Measurements from ENCODE around the gene MCC.
A peak's percentile ranks its signal among the peaks of the same experiment; 100 is the strongest.
"Not testable (repeated sequence)": the region's sequence is repeated elsewhere in the genome, so short reads cannot be mapped to it uniquely, and the experiment has no call there.

Gene MCC

DNA sequence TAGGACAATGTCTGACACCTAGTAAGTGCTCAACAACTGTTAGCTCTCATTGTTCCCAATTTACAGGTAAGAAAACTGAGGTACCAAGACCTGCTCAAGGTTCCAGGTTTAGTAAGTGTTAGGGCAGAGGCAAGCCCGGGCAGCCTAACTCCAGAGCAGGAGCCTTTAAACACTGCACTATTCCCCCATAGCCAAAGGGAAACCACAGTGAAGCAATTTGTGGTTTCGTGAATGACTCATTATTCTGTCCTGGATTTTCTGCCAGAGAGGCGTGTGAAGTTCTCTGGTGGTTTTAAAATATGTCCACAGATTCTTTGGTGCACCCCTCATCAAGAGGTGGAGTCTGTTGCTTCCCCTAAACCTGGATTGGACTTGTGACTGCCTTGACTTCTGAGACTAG is 1.0 kb upstream of the MCC start:
- no peak for DNase-seq

- DNase-seq, result no peak
These were observed 462 bp upstream of the MCC start for GRCh38 chr5:113488645-113489184.

- DNase-seq, result no peak
These were observed 855 bp downstream of the MCC start for GRCh38 chr5:113487416-113487780.

DNA sequence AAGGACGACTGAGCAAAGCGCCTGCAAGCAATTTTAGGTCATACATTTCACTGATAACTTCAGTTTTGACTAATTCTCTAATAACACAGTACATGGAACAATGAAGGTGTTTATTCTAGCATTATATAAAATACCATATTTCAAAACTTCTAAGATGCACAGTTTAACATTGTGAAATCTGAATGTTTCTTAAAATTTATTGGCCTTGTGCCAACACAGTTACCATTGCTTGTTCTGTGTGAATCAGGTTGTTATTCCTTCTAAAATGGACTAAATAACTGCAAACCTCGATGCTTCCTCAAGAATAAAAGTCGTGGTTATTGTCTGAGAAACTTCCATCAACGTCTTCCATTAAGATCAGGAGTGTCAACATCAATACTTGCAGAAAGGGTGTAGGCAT is 8.0 kb downstream of the MCC start:
- DNase-seq, result no peak

DNA sequence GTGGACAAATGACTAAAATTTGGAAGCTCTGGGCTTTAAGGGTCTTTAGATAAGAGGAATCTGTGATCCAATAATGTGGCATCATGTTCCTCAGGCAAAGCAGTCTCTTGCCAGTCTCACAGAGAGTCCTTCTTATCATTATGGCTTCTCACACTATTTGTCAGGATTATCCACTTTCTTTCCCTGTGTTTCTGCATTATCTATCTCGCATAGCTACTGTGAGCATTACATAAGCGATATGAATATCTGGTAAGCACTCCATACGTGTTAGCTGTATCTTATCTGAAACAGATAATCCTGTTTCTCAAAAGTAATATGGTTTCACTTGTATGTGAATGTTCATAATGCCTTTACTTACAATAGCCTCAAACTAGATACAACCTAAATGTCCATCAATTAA is 9.6 kb downstream of the MCC start:
- DNase-seq, result no peak

DNA sequence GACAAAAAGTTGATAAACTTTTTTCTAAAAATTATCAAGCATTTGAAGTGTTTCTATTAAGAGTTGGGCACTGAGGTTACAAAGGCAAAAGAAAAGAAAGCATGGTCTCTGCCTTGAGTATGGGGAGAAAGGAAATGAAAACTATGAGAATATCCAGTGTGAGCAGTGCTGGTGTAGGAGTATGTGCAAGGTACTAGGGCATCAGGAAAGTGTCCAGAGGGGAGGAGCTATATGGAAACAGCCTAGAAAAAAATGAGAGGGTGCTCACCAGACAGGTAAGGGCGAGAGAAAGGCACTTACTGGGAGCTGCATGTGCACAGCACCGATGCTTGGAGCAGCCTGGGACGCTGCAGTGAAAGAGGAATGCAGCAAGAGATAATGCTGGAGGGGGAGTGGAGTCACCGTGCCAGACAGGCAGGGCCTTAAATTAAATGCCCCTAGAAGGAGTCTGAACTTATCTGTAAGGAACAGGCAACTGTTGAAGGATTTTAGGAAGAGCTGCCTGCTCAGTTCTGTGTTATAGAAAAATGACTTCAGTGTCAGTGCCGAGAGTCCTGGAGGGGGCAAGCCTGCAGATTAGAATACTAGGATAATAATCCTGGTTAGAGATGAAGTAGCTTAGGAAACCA is 14.0 kb downstream of the MCC start:
- DNase-seq, result no peak

DNA sequence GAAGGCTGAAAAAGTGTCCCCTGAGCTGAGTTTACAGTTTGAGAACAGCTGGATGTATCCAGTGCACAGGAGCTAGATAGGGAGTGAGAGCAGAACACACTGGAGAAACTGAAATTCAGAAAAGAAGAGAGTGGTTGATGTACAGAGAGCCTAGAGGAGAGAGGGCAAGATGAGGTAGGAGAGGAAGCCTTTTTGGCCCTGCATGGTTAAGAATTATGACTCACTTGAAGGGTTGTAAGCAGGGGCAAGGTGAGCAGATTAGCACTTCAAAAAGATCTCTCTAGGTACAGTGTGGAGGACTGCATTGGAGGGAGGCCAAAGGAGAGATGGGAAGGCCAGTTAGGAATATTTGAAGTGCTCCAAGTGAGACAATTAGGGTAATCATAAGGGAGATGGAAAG is 25.2 kb downstream of the MCC start:
- no peak for DNase-seq

DNA sequence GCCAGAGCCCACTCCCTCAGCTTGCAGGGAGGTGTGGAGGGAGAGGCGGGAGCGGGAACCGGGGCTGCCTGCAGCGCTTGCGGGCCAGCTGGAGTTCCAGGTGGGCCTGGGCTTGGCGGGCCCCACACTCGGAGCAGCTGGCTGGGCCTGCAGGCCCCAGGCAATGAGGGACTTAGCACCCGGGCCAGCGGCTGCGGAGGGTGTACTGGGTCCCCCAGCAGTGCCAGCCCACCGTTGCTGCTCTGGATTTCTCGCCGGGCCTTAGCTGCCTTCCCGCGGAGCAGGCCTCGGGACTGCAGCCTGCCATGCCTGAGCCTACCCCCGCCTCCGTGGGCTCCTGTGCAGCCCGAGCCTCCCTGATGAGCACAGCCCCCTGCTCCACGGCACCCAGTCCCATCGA is 31.1 kb downstream of the MCC start:
- not testable (repeated sequence) for DNase-seq

DNA sequence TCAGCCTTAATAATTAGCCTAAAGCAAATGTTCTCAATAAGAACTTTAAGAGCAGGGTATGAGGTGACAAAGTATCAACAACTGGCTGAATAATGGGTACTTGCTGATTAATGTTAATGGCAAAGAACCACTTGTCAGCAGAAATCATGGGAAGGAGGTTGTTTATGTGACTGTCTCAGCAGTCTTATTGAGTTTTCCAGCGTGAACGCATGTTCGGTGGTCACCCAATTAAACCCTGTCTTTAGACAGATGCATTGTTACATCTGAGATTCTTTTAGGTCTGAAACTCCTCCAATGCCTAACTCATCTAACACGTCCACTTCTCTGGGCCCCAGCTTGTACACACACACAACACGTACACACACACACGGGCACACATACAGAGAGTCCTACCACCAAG is 35.3 kb downstream of the MCC start:
- no peak for DNase-seq

DNA sequence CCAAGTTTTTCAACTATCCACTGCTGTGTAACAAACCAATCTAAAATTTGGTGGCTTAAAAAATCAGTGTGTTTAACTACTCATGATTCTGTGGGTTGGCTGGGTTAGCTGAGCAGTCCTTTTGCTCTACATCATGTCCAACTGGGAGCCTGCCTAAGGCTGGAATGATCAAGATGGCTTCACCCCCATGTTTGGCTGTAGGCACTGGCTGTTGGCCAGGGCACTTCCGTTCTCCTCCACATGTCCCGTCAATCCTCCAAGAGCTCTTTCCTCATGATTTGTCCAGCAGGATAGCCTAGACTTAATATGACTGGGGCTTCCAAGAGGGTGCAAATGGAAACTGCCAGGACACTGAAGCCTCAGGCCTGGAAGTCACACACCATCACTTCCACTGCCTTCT is 36.5 kb downstream of the MCC start:
- DNase-seq, result no peak

GRCh38 chr5:113450929-113451328 is 37.3 kb downstream of the MCC start:
- DNase-seq, result no peak

- DNase-seq, result no peak
These were observed 37.8 kb downstream of the MCC start for GRCh38 chr5:113450462-113450861.

DNA sequence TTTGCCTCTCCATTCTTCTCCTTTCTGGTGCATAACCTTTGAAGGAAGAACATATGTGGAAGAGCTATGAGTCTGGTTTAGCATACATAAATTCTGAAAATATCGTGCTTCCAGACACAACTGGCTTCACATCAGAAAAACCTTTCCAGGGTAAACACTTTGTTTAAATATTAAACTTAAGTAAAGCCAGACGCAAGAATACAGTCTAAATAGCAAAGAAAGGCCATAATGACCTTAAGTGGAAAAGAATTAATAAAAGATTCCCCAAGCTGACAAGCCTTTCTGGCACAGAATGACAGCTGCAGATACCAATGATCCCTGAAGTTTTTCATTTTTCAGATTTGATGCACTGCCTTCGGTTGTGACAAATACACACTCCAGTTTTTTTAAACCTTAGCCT is 40.0 kb downstream of the MCC start:
- no peak for DNase-seq

DNA sequence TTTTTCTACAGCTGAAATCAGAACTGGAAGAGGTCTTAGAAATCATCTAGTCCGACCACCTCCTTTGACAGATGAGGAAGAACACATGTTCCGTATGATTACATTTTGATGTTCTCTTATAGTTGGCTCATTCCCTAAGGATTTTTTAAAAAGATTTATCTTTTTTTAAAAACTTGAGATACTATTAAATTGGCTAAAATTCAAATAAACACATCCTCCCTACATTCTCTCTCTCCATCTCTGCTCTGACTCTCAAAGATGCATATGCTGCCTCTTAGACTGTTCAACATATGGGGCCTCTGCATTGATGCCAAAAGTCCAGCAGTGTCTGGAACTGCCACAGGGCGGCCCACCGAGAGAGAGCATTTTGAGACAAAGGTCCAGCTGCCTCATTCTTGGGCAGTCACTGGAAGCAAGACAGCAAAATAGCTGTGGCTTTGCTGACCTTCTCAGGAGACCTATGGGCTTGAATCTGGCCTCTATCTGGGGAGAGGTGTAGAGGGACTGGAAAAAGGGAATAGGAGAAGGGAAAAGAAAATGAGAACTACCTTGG is 40.7 kb downstream of the MCC start:
- DNase-seq, result peak; percentile 51

- DNase-seq, result no peak
These were observed 41.8 kb downstream of the MCC start for GRCh38 chr5:113446358-113446927.

DNA sequence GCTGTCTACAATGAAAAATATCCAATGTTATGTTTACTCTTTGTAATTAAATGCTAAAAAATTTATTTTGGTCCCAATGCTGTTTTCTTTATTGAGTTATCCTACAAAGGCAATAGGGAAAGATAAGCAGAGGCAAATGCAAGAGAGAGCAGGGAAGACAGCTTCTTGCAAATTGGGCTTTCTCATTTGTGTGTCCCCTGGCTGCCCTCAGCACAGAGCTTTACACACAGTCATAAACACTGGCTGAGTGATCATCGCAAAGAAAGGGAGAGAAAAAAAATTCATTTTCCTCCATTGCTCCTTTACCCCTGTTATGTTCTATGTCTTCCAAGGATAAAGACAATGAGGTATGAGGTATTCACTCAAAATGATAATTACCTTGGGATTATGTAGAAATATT is 51.1 kb downstream of the MCC start:
- no peak for DNase-seq

- no peak for DNase-seq
These were observed 52.7 kb downstream of the MCC start for GRCh38 chr5:113435575-113435974.

DNA sequence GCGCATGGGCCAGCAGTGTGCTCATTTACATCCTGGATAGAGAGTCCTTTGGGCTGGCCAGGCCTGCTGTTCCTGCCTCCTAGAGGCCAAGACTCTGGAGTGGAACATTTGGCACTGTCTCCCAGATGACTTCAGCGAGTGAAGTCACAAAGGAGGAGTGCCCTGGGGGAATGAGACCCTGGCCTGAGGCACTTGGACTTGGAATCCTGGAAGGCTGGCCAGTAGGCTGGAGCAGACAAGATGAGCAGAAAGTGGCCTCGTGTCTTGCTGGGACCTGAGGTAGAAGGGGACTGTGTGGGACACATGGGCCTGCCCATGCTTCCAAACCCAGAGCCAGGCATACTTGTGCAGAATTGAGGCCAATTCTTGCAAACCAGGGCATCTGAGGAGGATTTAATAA is 53.4 kb downstream of the MCC start, which contains the start of gene TSSK1B:
Gene TSSK1B (minus strand): TSS at position 101 of the 400 bp plus-strand sequence. CDS start 150 bp downstream, outside the sequence.
- no peak for DNase-seq

DNA sequence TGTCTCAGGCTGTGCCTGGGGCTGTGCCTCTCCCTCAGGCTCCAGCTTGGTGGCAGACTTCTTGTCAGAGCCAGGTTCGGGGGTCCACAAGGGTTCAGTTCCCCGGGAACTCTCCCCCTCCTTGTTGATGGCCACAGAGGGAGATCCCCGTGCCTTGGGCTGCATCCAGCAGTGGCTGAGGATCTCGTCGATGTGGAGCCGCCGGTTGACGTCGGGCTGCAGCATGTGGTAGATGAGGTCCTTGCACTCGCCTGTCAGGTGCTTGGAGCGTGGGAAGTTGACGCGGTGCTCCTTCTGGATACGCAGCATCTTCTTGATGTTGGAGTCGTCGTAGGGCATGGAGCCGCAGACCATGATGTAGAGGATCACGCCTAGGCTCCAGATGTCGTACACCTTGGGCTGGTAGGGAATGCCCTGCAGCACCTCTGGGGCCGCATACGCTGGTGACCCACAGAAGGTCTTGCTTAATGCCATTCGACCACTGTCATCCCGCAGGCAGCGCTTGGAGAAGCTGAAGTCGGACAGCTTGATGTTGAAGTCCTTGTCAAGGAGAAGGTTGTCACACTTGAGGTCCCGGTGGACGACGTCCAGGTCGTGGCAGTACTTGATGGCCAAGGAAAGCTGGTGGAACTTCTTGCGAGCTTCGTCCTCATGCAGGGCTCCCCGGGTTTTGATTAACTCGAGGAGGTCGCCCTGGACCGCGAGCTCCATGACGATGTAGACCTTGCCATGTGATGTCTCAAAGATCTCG is 54.2 kb downstream of the MCC start:
- DNase-seq, result no peak

DNA sequence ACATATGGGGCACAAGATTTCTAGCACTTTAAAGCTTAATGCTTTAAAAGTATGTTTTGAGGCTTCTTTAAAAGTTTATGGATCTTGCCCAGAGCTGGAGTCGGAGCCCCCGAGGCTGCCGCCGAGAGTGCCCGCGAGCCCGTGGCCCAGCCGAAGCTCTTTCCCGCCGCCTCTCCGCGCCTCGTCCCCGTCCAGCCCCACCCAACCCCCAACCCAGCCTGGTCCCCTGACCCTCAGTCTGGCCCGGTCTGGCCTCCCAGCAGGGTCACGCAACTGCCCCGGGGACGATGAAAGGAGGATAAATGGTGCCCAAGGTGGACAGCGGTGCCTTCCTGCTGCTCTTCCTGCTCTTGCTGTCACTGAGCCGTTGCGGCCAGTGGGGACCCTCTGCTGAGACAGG is 55.2 kb downstream of the MCC start:
- DNase-seq, result no peak

GRCh38 chr5:113427871-113428574 is 60.2 kb downstream of the MCC start:
- DNase-seq, result no peak

DNA sequence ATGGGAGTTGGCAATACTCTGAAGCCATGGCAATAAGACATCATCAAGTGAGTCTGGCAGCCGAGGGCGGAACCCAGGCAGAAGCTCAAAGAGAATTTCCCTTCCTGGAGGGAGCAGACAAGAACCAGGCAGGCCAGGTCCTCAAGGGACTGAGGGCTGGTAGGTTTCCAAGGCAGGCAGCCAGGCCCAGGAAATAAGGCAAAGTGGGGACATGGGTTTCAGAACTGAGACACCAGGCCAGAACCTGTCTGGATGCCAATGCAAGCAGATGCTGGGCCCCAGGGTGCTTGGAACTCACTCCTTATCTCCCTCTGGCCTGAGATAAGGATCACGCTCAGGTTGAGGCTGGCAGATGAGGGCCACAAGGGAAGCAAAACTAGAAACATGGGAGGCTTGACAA is 62.3 kb downstream of the MCC start:
- no peak for DNase-seq

DNA sequence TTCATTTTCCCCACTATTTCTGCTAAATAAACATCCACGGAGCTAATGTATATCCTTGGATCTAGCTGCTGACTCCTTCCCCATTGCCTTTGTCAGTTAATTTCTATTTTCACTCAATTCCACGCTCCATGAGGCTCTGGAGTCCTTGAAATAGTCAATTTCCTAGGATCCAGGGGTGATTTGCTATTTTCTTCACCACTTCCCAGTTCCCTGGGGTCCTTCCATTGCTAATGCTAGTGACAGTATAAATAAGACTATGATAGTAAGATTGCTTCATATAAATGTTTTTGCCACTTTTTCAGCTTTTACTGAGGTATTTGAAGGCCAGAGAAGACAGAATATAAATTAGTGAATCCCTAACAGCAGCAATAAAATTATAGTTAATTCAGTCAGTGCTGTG is 66.6 kb downstream of the MCC start:
- DNase-seq, result peak; percentile 11

Measured in retina (tissue), 1 donor.